ENCODE data around the gene LRRC28.

- TF ChIP-seq, protein P1, sequence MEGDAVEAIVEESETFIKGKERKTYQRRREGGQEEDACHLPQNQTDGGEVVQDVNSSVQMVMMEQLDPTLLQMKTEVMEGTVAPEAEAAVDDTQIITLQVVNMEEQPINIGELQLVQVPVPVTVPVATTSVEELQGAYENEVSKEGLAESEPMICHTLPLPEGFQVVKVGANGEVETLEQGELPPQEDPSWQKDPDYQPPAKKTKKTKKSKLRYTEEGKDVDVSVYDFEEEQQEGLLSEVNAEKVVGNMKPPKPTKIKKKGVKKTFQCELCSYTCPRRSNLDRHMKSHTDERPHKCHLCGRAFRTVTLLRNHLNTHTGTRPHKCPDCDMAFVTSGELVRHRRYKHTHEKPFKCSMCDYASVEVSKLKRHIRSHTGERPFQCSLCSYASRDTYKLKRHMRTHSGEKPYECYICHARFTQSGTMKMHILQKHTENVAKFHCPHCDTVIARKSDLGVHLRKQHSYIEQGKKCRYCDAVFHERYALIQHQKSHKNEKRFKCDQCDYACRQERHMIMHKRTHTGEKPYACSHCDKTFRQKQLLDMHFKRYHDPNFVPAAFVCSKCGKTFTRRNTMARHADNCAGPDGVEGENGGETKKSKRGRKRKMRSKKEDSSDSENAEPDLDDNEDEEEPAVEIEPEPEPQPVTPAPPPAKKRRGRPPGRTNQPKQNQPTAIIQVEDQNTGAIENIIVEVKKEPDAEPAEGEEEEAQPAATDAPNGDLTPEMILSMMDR (IDR thresholded peaks at IDR 0.05), result no peak
- TF ChIP-seq POLR2A (IDR thresholded peaks at IDR 0.05), result no peak
Measured at GRCh38 chr15:99303907-99304306, 52.6 kb downstream of the LRRC28 start.
